Mesothelial cell of epicardium (in vitro differentiated cells): ENCODE results near the gene MCEMP1. TPM values are rescaled to one million over a fixed set of nuclear protein-coding genes. Genes with fewer than 3 reads are reported as not detected.

ENCODE experiments used
- DNase-seq, 2 experiments: peaks; one replicate each; pipeline ENCODE4 v3.0.0; 2021; ENCODE audit warnings: low spot score in 2 of 2; ENCODE audit not compliant: unreplicated experiment in 2 of 2
- H3K27ac Mint-ChIP-seq: 2 replicates; pipeline ENCODE4 v1.8.0; 2021; ENCODE audit warnings: mixed read lengths
- H3K27me3 Mint-ChIP-seq: 2 replicates; pipeline ENCODE4 v1.8.0; 2021; ENCODE audit warnings: low read depth, mixed read lengths
- H3K36me3 Mint-ChIP-seq: 2 replicates; pipeline ENCODE4 v1.8.0; 2021; ENCODE audit warnings: mixed read lengths
- H3K4me1 Mint-ChIP-seq: 2 replicates; pipeline ENCODE4 v1.8.0; 2021; ENCODE audit warnings: mixed read lengths
- H3K4me3 Mint-ChIP-seq: 2 replicates; pipeline ENCODE4 v1.8.0; 2021; ENCODE audit warnings: mild to moderate bottlenecking, moderate library complexity, mixed read lengths
- H3K9me3 Mint-ChIP-seq: 2 replicates; pipeline ENCODE4 v1.8.0; 2021; ENCODE audit warnings: mixed read lengths
- CTCF ChIP-seq: fragments of 200-600 bp; sonication (generic); IDR thresholded peaks from one replicate; pipeline ENCODE4 v1.5.0; 2021; ENCODE audit warnings: antibody characterized with exemption; ENCODE audit not compliant: unreplicated experiment
- total RNA-seq: library from RNA; stranded (reverse); gene quantifications from 3 replicates; pipeline ENCODE4 v1.2.1, GENCODE V29; 2021

MCEMP1 gene
- total RNA-seq, 1 donor from 2014 or later: not detected

- H3K36me3 Mint-ChIP-seq: peaks cover 4% of the 10 kb centered on the region
- no peak overlapping the region for H3K27ac Mint-ChIP-seq
- no peaks in the 10 kb centered on the region for H3K4me1 Mint-ChIP-seq
- no peak for TF ChIP-seq CTCF
- H3K27me3 Mint-ChIP-seq: peaks cover 5% of the 10 kb centered on the region
- no peaks in the 10 kb centered on the region for H3K9me3 Mint-ChIP-seq
- no peak overlapping the region for H3K4me3 Mint-ChIP-seq
- no peak for DNase-seq
Measured at GRCh38 chr19:7646426-7646700, 30.5 kb upstream of the MCEMP1 start.

GRCh38 chr19:7647156-7647555 is 29.7 kb upstream of the MCEMP1 start:
- Mint-ChIP-seq H3K27ac (no peak overlapping the region), H3K36me3 (peaks cover 4% of the 10 kb centered on the region), H3K4me3 (no peak overlapping the region), H3K4me1 (peaks cover 2% of the 10 kb centered on the region), H3K27me3 (peaks cover 9% of the 10 kb centered on the region), H3K9me3 (no peaks in the 10 kb centered on the region)
- DNase-seq: no peak
- no peak for TF ChIP-seq CTCF

- Mint-ChIP-seq H3K27ac (no peak overlapping the region), H3K36me3 (peaks cover 4% of the 10 kb centered on the region), H3K4me1 (peaks cover 4% of the 10 kb centered on the region), H3K9me3 (no peaks in the 10 kb centered on the region), H3K4me3 (no peak overlapping the region), H3K27me3 (peaks cover 12% of the 10 kb centered on the region)
- DNase-seq: no peak
- TF ChIP-seq CTCF: no peak
Measured at GRCh38 chr19:7648265-7649014, 28.4 kb upstream of the MCEMP1 start.

GRCh38 chr19:7650148-7650547 is 26.7 kb upstream of the MCEMP1 start:
- peaks cover 12% of the 10 kb centered on the region for H3K27me3 Mint-ChIP-seq
- H3K36me3 Mint-ChIP-seq: no peaks in the 10 kb centered on the region
- H3K27ac Mint-ChIP-seq: no peak overlapping the region
- no peak for DNase-seq
- H3K4me1 Mint-ChIP-seq: peaks cover 11% of the 10 kb centered on the region
- TF ChIP-seq CTCF: no peak
- H3K4me3 Mint-ChIP-seq: no peak overlapping the region
- H3K9me3 Mint-ChIP-seq: no peaks in the 10 kb centered on the region

GRCh38 chr19:7652061-7652641 is 24.7 kb upstream of the MCEMP1 start:
- peaks cover 19% of the 10 kb centered on the region for H3K27me3 Mint-ChIP-seq
- no peaks in the 10 kb centered on the region for H3K9me3 Mint-ChIP-seq
- H3K36me3 Mint-ChIP-seq: no peaks in the 10 kb centered on the region
- TF ChIP-seq CTCF: peak; percentile 100
- DNase-seq: peak; percentile 74 to 96
- peak overlapping the region; percentile 60 for H3K4me3 Mint-ChIP-seq
- H3K27ac Mint-ChIP-seq: peak overlapping the region; percentile 53
- peaks cover 11% of the 10 kb centered on the region for H3K4me1 Mint-ChIP-seq
